Ascending aorta (tissue), 2 donors: ENCODE measurements around the gene PDSS1. TPM values are rescaled to one million over a fixed set of nuclear protein-coding genes. Genes with fewer than 3 reads are reported as not detected.

Experiments used
- DNase-seq, 2 donors: peaks; one replicate each; pipeline ENCODE4 v3.0.0-alpha.2; 2019; ENCODE audit warnings: low spot score in 2 of 2
- H3K27ac ChIP-seq, 2 donors: fragments of 200-600 bp; sonication (generic); one replicate each; pipeline ENCODE4 v1.5.1; 2016 to 2017; ENCODE audit warnings: mild to moderate bottlenecking in 1 of 2
- H3K27me3 ChIP-seq: fragments of 200-600 bp; sonication (generic); one replicate; pipeline ENCODE4 v1.5.1; 2017
- H3K36me3 ChIP-seq, 2 donors: fragments of 200-600 bp; sonication (generic); one replicate each; pipeline ENCODE4 v1.5.1; 2016
- H3K4me1 ChIP-seq, 2 donors: fragments of 200-600 bp; sonication (generic); one replicate each; pipeline ENCODE4 v1.5.1; 2016 to 2017; ENCODE audit warnings: mild to moderate bottlenecking in 1 of 2
- H3K4me3 ChIP-seq, 2 donors: fragments of 200-600 bp; sonication (generic); one replicate each; pipeline ENCODE4 v1.5.1; 2016 to 2017; ENCODE audit warnings: mild to moderate bottlenecking in 1 of 2
- H3K9me3 ChIP-seq, 2 donors: fragments of 200-600 bp; sonication (generic); one replicate each; pipeline ENCODE4 v1.5.1; 2016
- CTCF ChIP-seq, 3 experiments: fragments of 200-600 bp in 2 of 3; fragments of 450-650 bp in 1 of 3; sonication (generic) in 2 of 3; IDR thresholded peaks; one replicate each; pipeline ENCODE4 v1.5.1; 2016 to 2019; ENCODE audit warnings: antibody characterized with exemption in 3 of 3, mild to moderate bottlenecking in 1 of 3, moderate library complexity in 1 of 3
- intact Hi-C: fragments of 100-400 bp; cut with DNase I; formaldehyde crosslinking; loops from one replicate; pipeline ENCODE4 v1.15.1; 2023
- total RNA-seq: library from RNA; depleted of rRNA; stranded (reverse); fragments of >200 nt; gene quantifications from one replicate; pipeline ENCODE4 v1.1.0, GENCODE V29; 2016

Gene PDSS1
- total RNA-seq, 1 donor from 2014 or later, result not detected

- Histone ChIP-seq H3K27ac (no peak overlapping the region), H3K27me3 (no peaks in the 10 kb centered on the region), H3K4me1 (no peaks in the 10 kb centered on the region), H3K36me3 (peaks cover 3 to 11% of the 10 kb centered on the region in 2 donors), H3K9me3 (no peaks in the 10 kb centered on the region), H3K4me3 (no peak overlapping the region)
- intact Hi-C loops, result no loop called here
- TF ChIP-seq CTCF (IDR thresholded peaks at IDR 0.05), result no peak
- no peak for DNase-seq
Measured at GRCh38 chr10:26765549-26765948, 68.0 kb downstream of the PDSS1 start.

DNA sequence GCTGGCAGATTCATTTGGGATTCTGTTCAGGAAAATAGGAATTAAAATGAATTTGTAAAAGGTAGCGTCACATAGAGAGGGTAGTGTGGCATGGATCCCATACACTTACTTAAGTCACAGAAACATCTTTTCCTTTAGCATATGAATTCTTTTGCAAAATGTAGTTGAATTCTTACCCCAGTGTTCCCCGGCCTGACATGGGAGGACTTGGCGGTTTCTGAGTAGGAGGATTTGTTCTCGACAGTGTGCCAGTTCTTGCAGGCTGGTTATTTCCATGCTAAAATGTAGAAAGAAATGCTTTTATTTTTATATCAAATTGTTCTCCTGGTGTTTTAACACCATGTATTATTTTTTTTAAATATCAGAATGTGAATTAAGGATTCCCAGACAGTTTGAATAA, 72.6 kb downstream of the PDSS1 start:
- no peaks in the 10 kb centered on the region for H3K9me3 ChIP-seq
- TF ChIP-seq CTCF (IDR thresholded peaks at IDR 0.05), result no peak

GRCh38 chr10:26773633-26774032, 76.1 kb downstream of the PDSS1 start:
- intact Hi-C loops, result no loop called here
- no peaks in the 10 kb centered on the region for H3K36me3 ChIP-seq
- no peaks in the 10 kb centered on the region for H3K27me3 ChIP-seq
- no peak overlapping the region for H3K4me3 ChIP-seq
- H3K27ac ChIP-seq, result no peak overlapping the region
- H3K9me3 ChIP-seq, result no peaks in the 10 kb centered on the region
- no peak for TF ChIP-seq CTCF (IDR thresholded peaks at IDR 0.05)
- DNase-seq, result no peak
- no peaks in the 10 kb centered on the region for H3K4me1 ChIP-seq

More for the DNA sequence above, 72.6 kb downstream of the PDSS1 start:
- no peaks in the 10 kb centered on the region for H3K27me3 ChIP-seq
- H3K4me1 ChIP-seq, result no peaks in the 10 kb centered on the region
- no peak for DNase-seq
- no peak overlapping the region for H3K4me3 ChIP-seq
- intact Hi-C loops, result no loop called here
- H3K36me3 ChIP-seq, result no peaks in the 10 kb centered on the region
- no peak overlapping the region for H3K27ac ChIP-seq

GRCh38 chr10:26776258-26776657, 78.8 kb downstream of the PDSS1 start:
- intact Hi-C loops, result no loop called here
- no peak for TF ChIP-seq CTCF (IDR thresholded peaks at IDR 0.05)
- H3K9me3 ChIP-seq, result peaks cover 0 to 5% of the 10 kb centered on the region in 2 donors
- H3K4me3 ChIP-seq, result no peak overlapping the region
- H3K4me1 ChIP-seq, result peaks cover under 1 to 4% of the 10 kb centered on the region in 2 donors
- H3K36me3 ChIP-seq, result no peaks in the 10 kb centered on the region
- no peak for DNase-seq
- H3K27ac ChIP-seq, result no peak overlapping the region
- no peaks in the 10 kb centered on the region for H3K27me3 ChIP-seq

DNA sequence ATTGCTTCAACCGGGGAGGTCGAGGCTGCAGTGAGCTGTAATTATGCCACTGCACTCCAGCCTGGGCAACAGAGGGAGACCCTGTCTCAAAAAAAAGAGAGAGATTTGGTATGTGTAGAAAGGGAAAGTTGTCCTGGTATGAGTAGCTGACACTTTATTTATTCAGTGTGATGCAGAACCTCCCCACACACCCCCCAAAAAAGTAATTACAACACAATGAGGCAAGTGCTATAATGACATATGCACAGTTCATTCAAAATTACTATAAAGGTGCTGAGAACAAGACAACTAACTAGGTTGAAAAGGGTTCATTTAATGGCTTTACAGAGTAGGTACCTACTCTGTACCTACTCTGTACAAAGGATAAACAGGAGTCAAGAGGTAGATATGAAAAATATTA, 80.2 kb downstream of the PDSS1 start:
- no peaks in the 10 kb centered on the region for H3K36me3 ChIP-seq
- intact Hi-C loops, result no loop called here
- no peaks in the 10 kb centered on the region for H3K27me3 ChIP-seq
- H3K4me1 ChIP-seq, result peaks cover 6 to 10% of the 10 kb centered on the region in 2 donors
- DNase-seq, result no peak
- no peak overlapping the region for H3K27ac ChIP-seq
- H3K9me3 ChIP-seq, result peaks cover 0 to 5% of the 10 kb centered on the region in 2 donors
- no peak for TF ChIP-seq CTCF (IDR thresholded peaks at IDR 0.05)
- H3K4me3 ChIP-seq, result no peak overlapping the region
